ENCODE results near the gene FAM13B.

GRCh38 chr5:138029944-138030343 lies 2.9 kb downstream of the FAM13B start:
- TF ChIP-seq CTCF (IDR thresholded peaks at IDR 0.05) (no peak), POLR2A (IDR thresholded peaks at IDR 0.05) (no peak)
